H1 (cell line): Measurements from ENCODE around the gene SMARCA2. TPM values are rescaled to one million over a fixed set of nuclear protein-coding genes. Genes with fewer than 3 reads are reported as not detected.

Experiments
- CTCF ChIA-PET: fragments of 300-600 bp; sonication (Branson Sonifier 250); formaldehyde crosslinking; loops from one replicate; lab custom pipeline; 2021; ENCODE audit not compliant: partially characterized antibody; lab: Charles Lee
- POLR2A ChIA-PET: fragments of 300-600 bp; sonication (Branson Sonifier 250); formaldehyde crosslinking; loops from one replicate; lab custom pipeline; 2021; ENCODE audit warnings: inconsistent platforms; ENCODE audit not compliant: partially characterized antibody; lab: Charles Lee
- DNase-seq, 2 experiments: peaks; one replicate each; pipeline versions ENCODE4 v3.0.0 to v3.0.0-alpha.2; 2010 to 2022; ENCODE audit warnings: low spot score in 2 of 2, low read depth in 1 of 2, mixed read lengths in 1 of 2
- FAIRE-seq: peaks from 2 replicates; lab custom pipeline; 2011; peaks lifted over from hg19 to GRCh38; lab: Jason Lieb, UNC
- H2AFZ ChIP-seq: 2 replicates; pipeline ENCODE4 v1.8.1; 2012; ENCODE audit warnings: low read length, inconsistent platforms
- H2AK5ac ChIP-seq: 2 replicates; pipeline ENCODE4 v1.6.1; 2013; ENCODE audit warnings: low read depth, low read length
- H2BK120ac ChIP-seq: replicated peaks from 2 replicates; pipeline ENCODE3; 2013; ENCODE audit warnings: low read depth, low read length, inconsistent platforms
- H2BK12ac ChIP-seq: 2 replicates; pipeline ENCODE4 v1.6.1; 2013; ENCODE audit warnings: low read depth, low read length
- H2BK15ac ChIP-seq: 2 replicates; pipeline ENCODE4 v1.6.1; 2013; ENCODE audit warnings: low read length
- H2BK20ac ChIP-seq: 2 replicates; pipeline ENCODE4 v1.6.1; 2013; ENCODE audit warnings: low read length
- H2BK5ac ChIP-seq: 2 replicates; pipeline ENCODE4 v1.6.1; 2013; ENCODE audit warnings: low read depth, low read length
- H3K14ac ChIP-seq: 2 replicates; pipeline ENCODE4 v1.6.1; 2013; ENCODE audit warnings: inconsistent platforms; ENCODE audit not compliant: insufficient read length
- H3K18ac ChIP-seq: 2 replicates; pipeline ENCODE4 v1.6.1; 2013; ENCODE audit warnings: low read length; ENCODE audit errors: extremely low read depth
- H3K23ac ChIP-seq: 2 replicates; pipeline ENCODE4 v1.6.1; 2013; ENCODE audit warnings: inconsistent platforms; ENCODE audit not compliant: insufficient read length
- H3K23me2 ChIP-seq: 2 replicates; pipeline ENCODE4 v1.6.1; 2013; ENCODE audit warnings: low read depth, low read length
- H3K27ac ChIP-seq: 2 replicates; pipeline ENCODE4 v1.6.1; 2011; ENCODE audit warnings: low read depth, low read length, inconsistent platforms
- H3K27me3 ChIP-seq, 4 experiments: replicated peaks in 1 of 4; 1 replicate in 1 of 4; 2 replicates in 3 of 4; pipeline versions ENCODE4 v1.6.1 to v1.8.1; 2011 to 2013; ENCODE audit warnings: low read length in 3 of 4, mild to moderate bottlenecking in 3 of 4, inconsistent platforms in 2 of 4, mixed read lengths in 2 of 4, moderate library complexity in 1 of 4; ENCODE audit not compliant: control insufficient read depth in 3 of 4, insufficient read depth in 3 of 4; ENCODE audit errors: extremely low read depth in 1 of 4
- H3K36me3 ChIP-seq, 4 experiments: 2 replicates each; pipeline versions ENCODE4 v1.6.1 to v1.8.1; 2011 to 2013; ENCODE audit warnings: mild to moderate bottlenecking in 4 of 4, low read length in 3 of 4, moderate library complexity in 2 of 4, control low read depth in 1 of 4, inconsistent platforms in 1 of 4; ENCODE audit not compliant: insufficient read depth in 4 of 4, control insufficient read depth in 2 of 4
- H3K4ac ChIP-seq: replicated peaks from 2 replicates; pipeline ENCODE3; 2013; ENCODE audit warnings: low read length, low read depth, mixed read lengths, inconsistent platforms; ENCODE audit not compliant: insufficient read length
- H3K4me1 ChIP-seq, 4 experiments: replicated peaks in 1 of 4; 1 replicate in 1 of 4; 2 replicates in 3 of 4; pipeline versions ENCODE4 v1.6.1 to v1.8.1; 2011 to 2013; ENCODE audit warnings: low read length in 3 of 4, inconsistent platforms in 2 of 4, mixed read lengths in 1 of 4; ENCODE audit not compliant: insufficient read depth in 4 of 4, control insufficient read depth in 3 of 4
- H3K4me2 ChIP-seq, 2 experiments: 2 replicates each; pipeline versions ENCODE4 v1.6.1 to v1.8.1; 2011 to 2013; ENCODE audit warnings: low read depth in 2 of 2, low read length in 2 of 2, control low read depth in 1 of 2, inconsistent platforms in 1 of 2, mild to moderate bottlenecking in 1 of 2; ENCODE audit not compliant: insufficient read depth in 1 of 2
- H3K4me3 ChIP-seq, 4 experiments: fragments of 200-600, 300-600 bp in 1 of 4; sonication (generic), shearing (Covaris generic), sonication (Bioruptor Twin) in 1 of 4; 2 replicates each; pipeline versions ENCODE4 v1.5.1 to v1.8.1; 2011 to 2016; ENCODE audit warnings: low read length in 4 of 4, low read depth in 3 of 4, control low read depth in 2 of 4, inconsistent platforms in 2 of 4, mild to moderate bottlenecking in 2 of 4, mixed read lengths in 1 of 4, moderate library complexity in 1 of 4; ENCODE audit not compliant: insufficient read depth in 2 of 4; ENCODE audit errors: extremely low read depth in 1 of 4
- H3K56ac ChIP-seq: replicated peaks from 2 replicates; pipeline ENCODE3; 2013; ENCODE audit warnings: low read depth, mild to moderate bottlenecking, mixed read lengths, low read length, inconsistent platforms; ENCODE audit not compliant: insufficient read length
- H3K79me1 ChIP-seq: 2 replicates; pipeline ENCODE4 v1.6.1; 2013; ENCODE audit warnings: low read depth, low read length, control low read depth
- H3K79me2 ChIP-seq, 2 experiments: 2 replicates each; pipeline versions ENCODE4 v1.6.1 to v1.8.1; 2012 to 2013; ENCODE audit warnings: low read length in 2 of 2, mild to moderate bottlenecking in 2 of 2, inconsistent platforms in 1 of 2; ENCODE audit not compliant: insufficient read depth in 2 of 2, control insufficient read depth in 1 of 2
- H3K9ac ChIP-seq, 4 experiments: replicated peaks in 1 of 4; 1 replicate in 1 of 4; 2 replicates in 3 of 4; pipeline versions ENCODE4 v1.6.1 to v1.8.1; 2011 to 2013; ENCODE audit warnings: low read depth in 3 of 4, low read length in 3 of 4, control low read depth in 2 of 4, mild to moderate bottlenecking in 2 of 4, moderate library complexity in 2 of 4, inconsistent platforms in 1 of 4; ENCODE audit errors: extremely low read depth in 1 of 4
- H3K9me3 ChIP-seq, 2 experiments: 2 replicates each; pipeline versions ENCODE4 v1.6.1 to v1.8.1; 2012 to 2013; ENCODE audit warnings: mild to moderate bottlenecking in 2 of 2, moderate library complexity in 2 of 2, control low read depth in 1 of 2, inconsistent platforms in 1 of 2, low read depth in 1 of 2, low read length in 1 of 2, mixed read lengths in 1 of 2; ENCODE audit not compliant: insufficient read depth in 2 of 2
- H4K20me1 ChIP-seq, 2 experiments: replicated peaks in 1 of 2; 2 replicates each; pipeline versions ENCODE3 to v1.8.1; 2011 to 2013; ENCODE audit warnings: inconsistent platforms in 2 of 2, low read length in 2 of 2, mild to moderate bottlenecking in 1 of 2; ENCODE audit not compliant: insufficient read depth in 2 of 2, control insufficient read depth in 1 of 2
- H4K5ac ChIP-seq: 2 replicates; pipeline ENCODE4 v1.6.1; 2013; ENCODE audit warnings: low read length, low read depth, mixed read lengths, inconsistent platforms; ENCODE audit not compliant: insufficient read length
- H4K8ac ChIP-seq: 2 replicates; pipeline ENCODE4 v1.8.0; 2013; ENCODE audit warnings: mild to moderate bottlenecking, moderate library complexity, low read length, inconsistent platforms; ENCODE audit not compliant: insufficient read depth; ENCODE audit errors: extremely low read depth
- H4K91ac ChIP-seq: replicated peaks from 2 replicates; pipeline ENCODE3; 2013; ENCODE audit warnings: low read length, mixed read lengths, inconsistent platforms; ENCODE audit not compliant: insufficient read length
- BACH1 ChIP-seq: IDR thresholded peaks from 2 replicates; pipeline ENCODE4 v1.6.1; 2012; ENCODE audit warnings: low read length, improper control_type of control experiment
- CBX5 ChIP-seq: fragments of 300-800, 300-1000 bp; sonication (generic); IDR thresholded peaks from 2 replicates; pipeline ENCODE4 v1.7.1; 2016; ENCODE audit warnings: antibody characterized with exemption, low read length, low read depth
- CBX8 ChIP-seq: fragments of 300-800, 300-1000 bp; sonication (generic); IDR thresholded peaks from 2 replicates; pipeline ENCODE4 v1.7.1; 2016; ENCODE audit warnings: low read depth, low read length, borderline replicate concordance
- HDAC6 ChIP-seq: IDR thresholded peaks from one replicate; pipeline ENCODE4 v1.7.1; 2012; ENCODE audit warnings: low read depth, mild to moderate bottlenecking, inconsistent platforms, low read length, moderate library complexity
- RAD21 ChIP-seq, 2 experiments: IDR thresholded peaks in 1 of 2; conservative IDR thresholded peaks in 1 of 2; 2 replicates each; pipeline ENCODE4 v1.6.1; 2011; ENCODE audit warnings: low read depth in 2 of 2, low read length in 2 of 2, improper control_type of control experiment in 1 of 2, inconsistent platforms in 1 of 2, mild to moderate bottlenecking in 1 of 2, moderate library complexity in 1 of 2
- SP2 ChIP-seq: IDR thresholded peaks from 2 replicates; pipeline ENCODE4 v1.6.1; 2012; ENCODE audit warnings: mild to moderate bottlenecking, low read length, inconsistent platforms
- SUZ12 ChIP-seq: fragments of 200-600 bp; sonication (generic); IDR thresholded peaks from 2 replicates; pipeline ENCODE4 v1.6.1; 2012; ENCODE audit warnings: mild to moderate bottlenecking, inconsistent platforms, low read length, moderate library complexity, mixed read lengths
- WGBS, 2 experiments: shearing (Covaris generic) in 1 of 2; methylation state at CpG; one replicate each; pipeline versions ENCODE4 v1.1.6 to v1.1.7; 2013 to 2015; ENCODE audit warnings: low lambda C conversion rate in 2 of 2, mixed read lengths in 2 of 2, inconsistent platforms in 1 of 2, low coverage in 1 of 2, missing lambda C conversion rate in 1 of 2; ENCODE audit not compliant: insufficient replicate concordance in 2 of 2, insufficient coverage in 1 of 2, insufficient read length in 1 of 2; ENCODE audit errors: extremely low coverage in 1 of 2, missing lambda C conversion rate in 1 of 2; 5-methylcytosine and 5-hydroxymethylcytosine counted together
- polyA plus RNA-seq, 7 experiments: library from polyadenylated mRNA; depleted of rRNA in 3 of 7; stranded (reverse) in 5 of 7; unstranded in 2 of 7; fragments of >200 nt in 5 of 7; fragments of 200-250 nt in 2 of 7; gene quantifications; 1 replicate in 5 of 7; 2 replicates in 1 of 7; 4 replicates in 1 of 7; pipeline versions ENCODE4 v1.2.1 to v1.2.3, GENCODE V29; 2011 to 2013; ENCODE audit warnings: missing spikeins in 2 of 7, mixed read lengths in 2 of 7
- total RNA-seq: library from RNA; stranded (reverse); fragmentation: NEBNext Ultra II Directional; extraction: Animal tissue kit (Norgen Biotek cat#: 25700); gene quantifications from 2 replicates; pipeline ENCODE4 v1.2.1, GENCODE V29; 2021

The SMARCA2 gene
- total and polyA plus RNA-seq, 2 of the 8 experiments (the other 6 are each of a cell fraction or from before 2014, with no cell fraction given) = 6.3 to 21.7 TPM

DNA sequence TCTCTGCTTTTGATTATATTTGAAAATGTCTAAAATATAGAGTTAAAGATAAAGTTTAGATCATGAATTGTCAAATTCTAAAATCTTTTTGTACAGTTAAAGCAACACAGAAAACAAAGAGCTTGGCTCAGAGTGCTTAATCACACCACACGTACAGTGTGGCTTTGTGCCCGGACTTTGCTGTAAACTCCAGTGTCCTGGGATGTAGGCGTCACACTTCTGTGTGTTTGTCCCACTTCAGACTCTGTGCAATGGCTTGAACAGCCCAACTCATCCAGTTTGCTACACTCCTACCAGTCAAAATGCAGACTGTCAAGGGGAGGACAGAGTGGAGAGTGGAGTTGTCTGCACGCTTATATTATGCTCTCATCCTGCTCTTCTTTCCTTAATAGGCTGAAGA, 45.3 kb downstream of the SMARCA2 start:
- no peak for DNase-seq
- H2BK120ac ChIP-seq = no peak overlapping the region
- no peaks in the 10 kb centered on the region for H3K79me2 ChIP-seq
- H3K9me3 ChIP-seq = no peaks in the 10 kb centered on the region
- ChIA-PET POLR2A (no interaction called here), CTCF (no interaction called here)
- H2BK5ac ChIP-seq = no peak overlapping the region
- H3K36me3 ChIP-seq = no peaks in the 10 kb centered on the region
- H3K18ac ChIP-seq = no peak overlapping the region
- H4K91ac ChIP-seq = no peak overlapping the region
- no peaks in the 10 kb centered on the region for H4K20me1 ChIP-seq
- no peak overlapping the region for H4K5ac ChIP-seq
- H2BK12ac ChIP-seq = no peak overlapping the region
- no peaks in the 10 kb centered on the region for H3K79me1 ChIP-seq
- H2AFZ ChIP-seq = no peak overlapping the region
- H4K8ac ChIP-seq = no peak overlapping the region
- no peak overlapping the region for H3K9ac ChIP-seq
- no peak overlapping the region for H3K27ac ChIP-seq
- H2BK20ac ChIP-seq = no peak overlapping the region
- no peak overlapping the region for H3K23ac ChIP-seq
- H3K4me3 ChIP-seq = no peak overlapping the region
- no peaks in the 10 kb centered on the region for H3K23me2 ChIP-seq
- no peak overlapping the region for H3K4me2 ChIP-seq
- H2BK15ac ChIP-seq = no peak overlapping the region
- WGBS, 2 experiments = 89% methylated on average over 4 of the region's 4 CpGs; no CpG with 5 or more reads in 1 of the 2 experiments
- H3K4ac ChIP-seq = no peak overlapping the region
- FAIRE-seq = no peak
- no peak overlapping the region for H2AK5ac ChIP-seq
- no peak overlapping the region for H3K56ac ChIP-seq
- TF ChIP-seq RAD21 (IDR thresholded peaks at IDR 0.05 in 1 of 2, conservative IDR thresholded peaks at IDR 0.05 in 1 of 2; ENCODE audit: low read depth in 2 of 2, low read length in 2 of 2) (no peak), HDAC6 (no peak), CBX8 (no peak), BACH1 (no peak), SUZ12 (no peak), SP2 (no peak), CBX5 (no peak)
- H3K14ac ChIP-seq = no peak overlapping the region
- H3K27me3 ChIP-seq = no peaks in the 10 kb centered on the region
- H3K4me1 ChIP-seq = no peaks in the 10 kb centered on the region
